Kidney (tissue), 14 donors: Measurements from ENCODE around the gene TMPRSS3. TPM values are rescaled to one million over a fixed set of nuclear protein-coding genes. Genes with fewer than 3 reads are reported as not detected.
A peak's percentile ranks its signal among the peaks of the same experiment; 100 is the strongest.

Source experiments
- DNase-seq, 5 donors: peaks; one replicate each; pipeline ENCODE4 v3.0.0-alpha.2; 2013 to 2020
- FAIRE-seq: peaks from 2 replicates; lab custom pipeline; 2012; peaks lifted over from hg19 to GRCh38; lab: Jason Lieb, UNC
- H3K27ac ChIP-seq, 2 donors: one replicate each; pipeline ENCODE4 v1.7.0; 2013; ENCODE audit warnings: low read depth in 2 of 2, low read length in 2 of 2, inconsistent platforms in 1 of 2
- H3K27me3 ChIP-seq: one replicate; pipeline ENCODE4 v1.7.1; 2013; ENCODE audit warnings: low read length, inconsistent platforms; ENCODE audit not compliant: control insufficient read depth, insufficient read depth
- H3K36me3 ChIP-seq, 3 donors: one replicate each; pipeline versions ENCODE4 v1.7.0 to v1.7.1; 2013; ENCODE audit warnings: low read length in 3 of 3, control low read depth in 1 of 3, inconsistent platforms in 1 of 3; ENCODE audit not compliant: insufficient read depth in 3 of 3, control insufficient read depth in 2 of 3
- H3K4me1 ChIP-seq, 3 donors: one replicate each; pipeline versions ENCODE4 v1.7.0 to v1.7.1; 2013; ENCODE audit warnings: low read length in 3 of 3, inconsistent platforms in 1 of 3, low read depth in 1 of 3; ENCODE audit not compliant: control insufficient read depth in 2 of 3, insufficient read depth in 2 of 3
- H3K4me3 ChIP-seq, 3 donors: one replicate each; pipeline versions ENCODE4 v1.7.0 to v1.8.1; 2013; ENCODE audit warnings: low read length in 3 of 3, control low read depth in 1 of 3, inconsistent platforms in 1 of 3
- H3K9ac ChIP-seq, 3 donors: one replicate each; pipeline versions ENCODE4 v1.7.0 to v1.7.1; 2013; ENCODE audit warnings: low read length in 3 of 3, control low read depth in 1 of 3, inconsistent platforms in 1 of 3
- H3K9me3 ChIP-seq, 3 donors: one replicate each; pipeline versions ENCODE4 v1.7.0 to v1.7.1; 2013; ENCODE audit warnings: low read length in 3 of 3, control low read depth in 1 of 3, inconsistent platforms in 1 of 3; ENCODE audit not compliant: control insufficient read depth in 2 of 3, insufficient read depth in 1 of 3
- CTCF ChIP-seq: IDR thresholded peaks from 3 replicates; pipeline ENCODE4 v1.5.1; 2012; ENCODE audit warnings: mild to moderate bottlenecking, moderate library complexity, borderline replicate concordance; ENCODE audit not compliant: insufficient read depth; ENCODE audit errors: extremely low read depth
- intact Hi-C: fragments of 100-400 bp; cut with DNase I; formaldehyde crosslinking; loops from one replicate; pipeline ENCODE4 v1.11.1; 2022
- polyA plus RNA-seq: library from polyadenylated mRNA; stranded (reverse); fragments of 350-450 nt; fragmentation: Illumina TruSeq; extraction: RNeasy Lipid Tissue Mini Kit (QIAGEN cat#74804); gene quantifications from one replicate; pipeline ENCODE4 v1.2.3, GENCODE V29; 2014; ENCODE audit warnings: low read depth, low replicate concordance; ENCODE audit not compliant: insufficient read depth
- total RNA-seq: library from RNA; stranded (reverse); fragmentation: NEBNext Ultra II Directional; extraction: Animal tissue kit (Norgen Biotek cat#: 25700); gene quantifications from one replicate; pipeline ENCODE4 v1.2.1, GENCODE V29; 2021
- donor health status: control.
- donor health status: control.
- donor health status: control.
- donor health status: control.
- donor health status: control.
- donor health status: DM: yes; HTN: yes; CAD: no.
- donor health status: Normal renal cell carcinoma (clear cell type).

TMPRSS3 gene
- total and polyA plus RNA-seq, 2 donors from 2014 or later = 3.0 to 15.4 TPM

GRCh38 chr21:42427809-42428419, 32.1 kb upstream of the TMPRSS3 start:
- Histone ChIP-seq H3K9me3 (peaks cover 0 to 8% (median 5%) of the 10 kb centered on the region in 3 donors), H3K27ac (no peak overlapping the region), H3K4me1 (no peaks in the 10 kb centered on the region), H3K4me3 (no peak overlapping the region), H3K27me3 (no peaks in the 10 kb centered on the region), H3K36me3 (no peaks in the 10 kb centered on the region), H3K9ac (no peak overlapping the region)
- intact Hi-C loops = no loop called here
- FAIRE-seq = no peak
- peak in 1 of 5 donors; percentile 48 for DNase-seq
- no peak for TF ChIP-seq CTCF

- no peaks in the 10 kb centered on the region for H3K4me1 ChIP-seq
- intact Hi-C loops = no loop called here
- DNase-seq (peak in 1 of 5 donors; percentile 66), FAIRE-seq (no peak)
- H3K9me3 ChIP-seq = peaks cover 0 to under 1% (median 0%) of the 10 kb centered on the region in 3 donors
- no peak overlapping the region for H3K4me3 ChIP-seq
- H3K36me3 ChIP-seq = no peaks in the 10 kb centered on the region
- no peak for TF ChIP-seq CTCF
- no peak overlapping the region for H3K9ac ChIP-seq
- H3K27ac ChIP-seq = no peak overlapping the region
- no peaks in the 10 kb centered on the region for H3K27me3 ChIP-seq
These were observed 31.1 kb upstream of the TMPRSS3 start for GRCh38 chr21:42426876-42427480.

- TF ChIP-seq CTCF = no peak
- H3K4me3 ChIP-seq = no peak overlapping the region
- intact Hi-C loops = no loop called here
- FAIRE-seq = no peak
- H3K27ac ChIP-seq = no peak overlapping the region
- H3K27me3 ChIP-seq = no peaks in the 10 kb centered on the region
- no peaks in the 10 kb centered on the region for H3K9me3 ChIP-seq
- H3K9ac ChIP-seq = no peak overlapping the region
- H3K4me1 ChIP-seq = no peaks in the 10 kb centered on the region
- H3K36me3 ChIP-seq = no peaks in the 10 kb centered on the region
- no peak for DNase-seq
These were observed 30.6 kb upstream of the TMPRSS3 start for GRCh38 chr21:42426424-42426823.
